Subcutaneous adipose tissue (tissue), 4 donors: ENCODE measurements around the gene DNAJC2. TPM values are rescaled to one million over a fixed set of nuclear protein-coding genes. Genes with fewer than 3 reads are reported as not detected.

Experiments
- total RNA-seq, 4 donors: library from RNA; depleted of rRNA; stranded (reverse); fragments of >200 nt; gene quantifications; one replicate each; pipeline ENCODE4 v1.1.0, GENCODE V29; 2016
- TF ChIP-seq, protein P1 (sequence below): fragments of 450-650 bp; IDR thresholded peaks from one replicate; pipeline ENCODE4 v1.5.1; 2016; ENCODE audit warnings: low read depth, mild to moderate bottlenecking, control low read depth, antibody characterized with exemption, moderate library complexity

Gene DNAJC2
- total RNA-seq, 4 donors from 2014 or later, result 13.3 to 30.5 (median 21.7) TPM

DNA sequence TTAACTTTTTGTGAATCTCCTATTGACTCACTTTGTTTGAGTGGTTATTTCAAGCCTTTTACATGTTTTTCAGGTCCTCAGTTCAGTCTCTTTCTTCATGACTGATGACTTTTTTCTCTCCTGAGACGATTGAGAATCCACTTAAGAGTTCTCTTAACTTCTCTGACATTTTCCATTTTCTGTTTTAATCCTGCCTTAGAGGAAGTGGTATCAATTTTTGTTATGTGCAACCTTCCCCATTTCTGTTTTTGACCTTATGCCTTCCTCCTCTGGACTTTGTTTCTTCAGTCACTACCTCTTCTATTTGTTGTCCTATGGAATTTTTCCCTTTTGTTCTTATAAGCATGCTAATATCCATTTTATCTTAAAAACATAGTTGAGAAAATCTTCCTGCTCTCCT lies 5.2 kb upstream of the DNAJC2 start:
- TF ChIP-seq, protein P1, sequence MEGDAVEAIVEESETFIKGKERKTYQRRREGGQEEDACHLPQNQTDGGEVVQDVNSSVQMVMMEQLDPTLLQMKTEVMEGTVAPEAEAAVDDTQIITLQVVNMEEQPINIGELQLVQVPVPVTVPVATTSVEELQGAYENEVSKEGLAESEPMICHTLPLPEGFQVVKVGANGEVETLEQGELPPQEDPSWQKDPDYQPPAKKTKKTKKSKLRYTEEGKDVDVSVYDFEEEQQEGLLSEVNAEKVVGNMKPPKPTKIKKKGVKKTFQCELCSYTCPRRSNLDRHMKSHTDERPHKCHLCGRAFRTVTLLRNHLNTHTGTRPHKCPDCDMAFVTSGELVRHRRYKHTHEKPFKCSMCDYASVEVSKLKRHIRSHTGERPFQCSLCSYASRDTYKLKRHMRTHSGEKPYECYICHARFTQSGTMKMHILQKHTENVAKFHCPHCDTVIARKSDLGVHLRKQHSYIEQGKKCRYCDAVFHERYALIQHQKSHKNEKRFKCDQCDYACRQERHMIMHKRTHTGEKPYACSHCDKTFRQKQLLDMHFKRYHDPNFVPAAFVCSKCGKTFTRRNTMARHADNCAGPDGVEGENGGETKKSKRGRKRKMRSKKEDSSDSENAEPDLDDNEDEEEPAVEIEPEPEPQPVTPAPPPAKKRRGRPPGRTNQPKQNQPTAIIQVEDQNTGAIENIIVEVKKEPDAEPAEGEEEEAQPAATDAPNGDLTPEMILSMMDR, result no peak

DNA sequence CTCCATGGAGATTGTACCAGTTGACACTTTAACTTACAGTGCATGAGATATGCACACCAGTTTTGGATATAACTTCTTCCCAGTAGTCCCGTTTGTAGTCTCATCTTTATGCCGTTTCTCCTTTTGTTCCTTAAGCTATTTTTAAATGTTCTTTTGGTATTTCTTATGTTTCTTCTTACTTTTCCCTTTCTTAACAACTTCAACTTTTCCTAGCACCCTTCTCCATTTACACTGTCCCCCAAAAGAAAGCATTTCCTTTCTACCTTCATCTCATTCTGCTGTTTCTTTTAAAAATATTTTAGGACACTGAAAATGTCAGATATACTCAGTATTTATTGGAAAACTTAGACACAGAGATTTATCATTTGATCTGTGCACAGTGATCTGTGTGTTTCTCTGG lies 4.4 kb upstream of the DNAJC2 start:
- TF ChIP-seq, protein P1, result no peak

DNA sequence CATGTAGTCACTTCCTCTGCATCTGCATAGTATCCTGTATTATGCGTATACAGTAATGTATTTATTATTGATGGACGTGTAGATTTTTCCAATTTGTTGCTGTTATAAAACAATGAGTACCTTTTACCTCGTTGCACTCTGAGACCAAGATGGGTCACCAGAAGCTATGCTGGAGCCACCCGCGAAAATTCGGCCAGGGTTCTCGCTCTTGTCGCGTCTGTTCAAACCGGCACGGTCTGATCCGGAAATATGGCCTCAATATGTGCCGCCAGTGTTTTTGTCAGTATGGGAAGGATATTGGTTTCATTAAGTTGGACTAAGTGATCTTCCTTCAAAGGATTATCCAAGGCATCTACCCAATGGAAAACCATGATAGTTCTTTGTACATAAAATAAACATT lies 3.9 kb upstream of the DNAJC2 start:
- TF ChIP-seq, protein P1, result no peak

DNA sequence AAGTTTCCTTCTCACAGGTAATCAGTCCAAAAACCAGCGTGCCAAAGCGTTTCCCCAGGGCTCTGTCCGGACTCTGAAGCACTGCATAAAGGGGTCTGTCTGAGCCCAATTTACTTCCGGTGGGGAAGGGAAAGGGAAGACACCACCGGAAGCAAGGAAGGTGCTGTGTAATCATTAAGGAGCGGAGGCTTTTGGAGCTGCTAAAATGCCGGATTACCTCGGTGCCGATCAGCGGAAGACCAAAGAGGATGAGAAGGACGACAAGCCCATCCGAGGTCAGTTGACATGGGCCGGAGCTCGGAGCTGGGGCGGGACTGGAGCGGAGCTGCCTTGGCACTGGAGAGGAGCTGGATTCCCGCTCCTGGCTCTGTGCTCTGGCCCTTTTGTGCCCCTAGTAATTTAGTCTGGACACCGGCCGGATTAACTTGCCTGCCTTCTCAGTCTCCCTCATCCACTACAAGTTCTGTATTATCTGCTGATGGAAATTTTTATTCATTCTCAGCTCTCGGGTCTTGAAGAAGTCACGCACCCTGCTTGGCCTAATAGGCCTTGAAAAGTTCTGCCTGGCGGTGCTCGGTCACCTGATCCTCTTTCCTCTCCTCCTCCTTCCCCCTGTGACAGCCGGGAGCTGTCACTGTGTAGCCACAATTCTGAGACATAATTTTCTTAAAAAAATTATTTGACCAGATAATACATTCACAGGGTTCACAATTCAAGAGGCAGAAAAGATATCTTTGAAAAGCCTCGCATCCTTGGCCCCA lies 3.1 kb upstream of the DNAJC2 start, which contains the start of gene PSMC2:
PSMC2 (plus strand) TSS at position 137 of the 761 bp plus-strand sequence; CDS start at position 206, 69 bp downstream.
- TF ChIP-seq, protein P1, result no peak

DNA sequence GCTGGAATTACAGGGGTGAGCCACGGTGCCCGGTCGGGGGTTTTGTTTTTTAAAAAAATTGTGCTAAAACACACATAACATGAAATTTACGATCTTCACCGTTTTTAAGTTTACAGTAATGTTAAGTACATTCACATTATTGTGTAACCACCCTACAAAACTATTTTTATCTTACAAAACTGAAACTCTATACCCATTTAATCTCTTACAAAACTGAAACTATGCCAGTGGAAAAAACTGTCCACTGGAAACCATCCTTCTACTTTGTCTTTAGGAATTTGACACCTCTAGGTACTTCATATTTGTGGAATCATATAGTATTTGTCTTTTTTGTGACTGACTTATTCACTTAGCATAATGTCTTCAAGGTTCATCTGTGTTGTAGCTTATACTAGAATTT lies 1.8 kb upstream of the DNAJC2 start:
- TF ChIP-seq, protein P1, result no peak

DNA sequence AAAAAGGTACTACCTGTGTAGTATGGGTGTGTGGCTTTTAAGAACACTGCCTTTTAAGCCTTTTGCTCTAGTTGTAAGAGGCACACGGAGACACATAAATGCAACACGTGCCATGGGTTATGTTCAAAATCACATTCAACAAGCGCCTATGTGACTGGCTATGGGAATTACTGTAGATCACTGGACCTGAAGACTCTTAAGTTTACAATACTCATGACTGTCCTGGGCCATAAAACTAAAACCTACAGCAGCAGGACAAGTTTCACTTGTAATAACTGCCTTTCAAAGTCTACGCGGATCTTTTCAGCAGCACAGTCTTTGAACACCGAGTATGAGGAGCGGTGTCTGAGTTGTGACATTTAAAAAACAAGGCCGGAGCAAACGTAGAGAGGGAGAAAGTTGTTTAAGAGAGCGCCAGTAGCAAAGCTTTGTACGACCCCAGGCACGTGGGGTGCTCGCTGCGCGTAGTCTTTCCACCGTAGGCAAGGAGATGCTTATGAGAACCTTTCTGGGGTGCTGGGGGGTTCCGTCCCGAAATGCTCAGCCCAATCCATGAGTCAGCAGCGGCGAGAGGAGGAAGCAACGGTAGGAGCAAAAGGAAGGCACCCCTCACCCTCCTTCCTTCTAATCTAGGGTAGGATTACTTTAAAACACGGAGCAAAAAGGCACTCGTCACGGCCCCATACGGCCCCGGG lies 662 bp downstream of the DNAJC2 start:
- TF ChIP-seq, protein P1, result no peak

DNA sequence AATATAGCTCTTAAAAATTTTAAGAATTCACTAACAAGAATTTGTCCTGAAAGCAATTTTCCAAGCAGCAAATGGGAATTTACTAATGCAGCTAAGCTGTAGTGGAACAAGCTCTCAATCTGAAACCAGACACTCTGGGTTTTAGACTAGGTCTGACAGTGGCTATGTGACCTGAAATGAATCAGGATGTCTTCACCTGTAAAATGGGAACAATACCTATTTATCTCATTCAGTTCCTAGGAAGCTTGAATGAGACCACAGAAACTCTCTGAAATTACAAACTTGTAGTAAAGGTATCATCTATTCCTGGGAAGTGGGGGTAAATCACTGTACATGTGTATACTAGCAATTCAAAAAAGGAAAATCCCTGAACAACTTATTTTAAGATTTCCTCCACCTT lies 1.2 kb downstream of the DNAJC2 start:
- TF ChIP-seq, protein P1, result no peak
